HCT116 (cell line): ENCODE results near the gene KRT37. TPM values are rescaled to one million over a fixed set of nuclear protein-coding genes. Genes with fewer than 3 reads are reported as not detected.

Source experiments
- ATAC-seq: fragments of 200-7000 bp; cut with Tn5 transposase; 2 replicates; pipeline ENCODE4 v1.9.1; 2020; ENCODE audit warnings: mild to moderate bottlenecking, moderate library complexity
- BruUV-seq: library from RNA; stranded (reverse); fragments of 400-500 nt; replicated peaks from 2 replicates; lab custom pipeline; 2021; lab: Mats Ljungman, UMichigan
- CTCF ChIA-PET: fragments of 300-600 bp; sonication (Branson Sonifier 250); formaldehyde crosslinking; loops from one replicate; lab custom pipeline; 2021; ENCODE audit warnings: antibody characterized with exemption; lab: Charles Lee
- POLR2A ChIA-PET: fragments of 300-600, 350-600 bp; sonication (Branson Sonifier 250); formaldehyde crosslinking; loops from one replicate; lab custom pipeline; 2021; ENCODE audit warnings: antibody characterized with exemption; lab: Charles Lee
- RAD21 ChIA-PET, 2 experiments: fragments of 300-600 bp; sonication (Branson Sonifier 250); formaldehyde crosslinking; loops; one replicate each; lab custom pipeline; 2023; ENCODE audit warnings: low total read pairs in 2 of 2; ENCODE audit not compliant: uncharacterized antibody in 2 of 2, unreplicated experiment in 2 of 2, low non-redundant PET in 1 of 2; lab: Charles Lee
- DNase-seq: peaks from one replicate; pipeline ENCODE4 v3.0.0-alpha.2; 2010; ENCODE audit warnings: low read depth, low spot score
- H2AFZ ChIP-seq: fragments of 200-600 bp; shearing (Covaris generic), sonication (generic); 2 replicates; pipeline ENCODE4 v1.6.1; 2017; ENCODE audit warnings: low read depth, mixed run types, mixed read lengths, antibody characterized with exemption, low read length; ENCODE audit not compliant: poor library complexity, severe bottlenecking
- H3K27ac ChIP-seq: 2 replicates; pipeline ENCODE4 v1.5.1; 2012; ENCODE audit warnings: low read depth, low read length
- H3K27me3 ChIP-seq: fragments of 200-600 bp; sonication (generic); 2 replicates; pipeline ENCODE4 v1.6.1; 2016; ENCODE audit warnings: mixed run types, low read length, mixed read lengths; ENCODE audit not compliant: insufficient read depth
- H3K36me3 ChIP-seq, 2 experiments: fragments of 200-500 bp in 1 of 2; fragments of 200-600 bp in 1 of 2; sonication (Bioruptor generic) in 1 of 2; sonication (generic) in 1 of 2; 2 replicates each; pipeline versions ENCODE4 v1.5.1 to v1.6.1; 2014 to 2016; ENCODE audit warnings: low read length in 2 of 2, inconsistent platforms in 1 of 2, mixed read lengths in 1 of 2, mixed run types in 1 of 2; ENCODE audit not compliant: insufficient read depth in 2 of 2, control insufficient read depth in 1 of 2
- H3K4me1 ChIP-seq, 2 experiments: fragments of 200-600 bp in 1 of 2; sonication (generic) in 1 of 2; 2 replicates each; pipeline versions ENCODE4 v1.5.1 to v1.6.1; 2012 to 2017; ENCODE audit warnings: low read length in 2 of 2, inconsistent platforms in 1 of 2, mild to moderate bottlenecking in 1 of 2, mixed read lengths in 1 of 2, mixed run types in 1 of 2, moderate library complexity in 1 of 2; ENCODE audit not compliant: insufficient read depth in 2 of 2, control insufficient read depth in 1 of 2
- H3K4me2 ChIP-seq: fragments of 200-600 bp; sonication (generic); 2 replicates; pipeline ENCODE4 v1.6.1; 2017; ENCODE audit warnings: mixed run types, low read length, mixed read lengths
- H3K4me3 ChIP-seq, 2 experiments: fragments of 200-600 bp in 1 of 2; sonication (generic) in 1 of 2; replicated peaks in 1 of 2; 2 replicates each; pipeline ENCODE4 v1.5.1; 2011 to 2016; ENCODE audit warnings: low read length in 2 of 2, control low read depth in 1 of 2, low read depth in 1 of 2, mild to moderate bottlenecking in 1 of 2, mixed read lengths in 1 of 2, mixed run types in 1 of 2
- H3K79me2 ChIP-seq: fragments of 200-600 bp; sonication (generic); 2 replicates; pipeline ENCODE4 v1.6.1; 2017; ENCODE audit warnings: mild to moderate bottlenecking, mixed run types, low read length, moderate library complexity, mixed read lengths; ENCODE audit not compliant: insufficient read depth
- H3K9ac ChIP-seq: fragments of 200-600 bp; sonication (generic); 2 replicates; pipeline ENCODE4 v1.6.1; 2016; ENCODE audit warnings: low read length, mixed read lengths
- H3K9me2 ChIP-seq: fragments of 200-600 bp; sonication (generic), shearing (Covaris generic); 2 replicates; pipeline ENCODE4 v1.6.1; 2017; ENCODE audit warnings: mixed run types, mild to moderate bottlenecking, moderate library complexity; ENCODE audit not compliant: insufficient read depth
- H3K9me3 ChIP-seq, 2 experiments: fragments of 200-500 bp in 1 of 2; fragments of 200-600 bp in 1 of 2; sonication (Bioruptor generic) in 1 of 2; sonication (generic) in 1 of 2; 2 replicates each; pipeline ENCODE4 v1.6.1; 2014 to 2017; ENCODE audit warnings: low read length in 2 of 2, mixed read lengths in 2 of 2, inconsistent platforms in 1 of 2, low read depth in 1 of 2, mild to moderate bottlenecking in 1 of 2, mixed run types in 1 of 2, moderate library complexity in 1 of 2; ENCODE audit not compliant: control insufficient read depth in 1 of 2, insufficient read depth in 1 of 2
- H4K20me1 ChIP-seq: fragments of 200-600 bp; sonication (generic), shearing (Covaris generic); 2 replicates; pipeline ENCODE4 v1.6.1; 2017; ENCODE audit warnings: mixed run types, mild to moderate bottlenecking, moderate library complexity; ENCODE audit not compliant: insufficient read depth
- ATF3 ChIP-seq: IDR thresholded peaks from 2 replicates; pipeline ENCODE4 v1.6.1; 2012
- CEBPB ChIP-seq: IDR thresholded peaks from 2 replicates; pipeline ENCODE4 v1.6.1; 2012; ENCODE audit warnings: low read depth
- ELF1 ChIP-seq: IDR thresholded peaks from 2 replicates; pipeline ENCODE4 v1.6.1; 2012; ENCODE audit warnings: low read depth, borderline replicate concordance
- EZH2 ChIP-seq: fragments of 200-600 bp; sonication (generic); IDR thresholded peaks from 2 replicates; pipeline ENCODE4 v1.6.1; 2017; ENCODE audit warnings: antibody characterized with exemption, mixed run types
- EZH2phosphoT487 ChIP-seq: fragments of 200-600 bp; IDR thresholded peaks from 2 replicates; pipeline ENCODE4 v1.6.1; 2018; ENCODE audit warnings: antibody characterized with exemption, borderline replicate concordance
- FOSL1 ChIP-seq: IDR thresholded peaks from 2 replicates; pipeline ENCODE4 v1.6.1; 2012; ENCODE audit warnings: low read depth
- POLR2A ChIP-seq: IDR thresholded peaks from 2 replicates; pipeline ENCODE4 v1.7.0; 2011; ENCODE audit warnings: borderline replicate concordance; ENCODE audit not compliant: insufficient read depth, insufficient read length; ENCODE audit errors: extremely low read depth
- POLR2AphosphoS5 ChIP-seq: IDR thresholded peaks from 2 replicates; pipeline ENCODE4 v1.6.1; 2011; ENCODE audit warnings: mild to moderate bottlenecking, low read depth, low read length, moderate library complexity
- RAD21 ChIP-seq: IDR thresholded peaks from 2 replicates; pipeline ENCODE4 v1.6.1; 2012; ENCODE audit warnings: low read depth, mild to moderate bottlenecking
- SP1 ChIP-seq: IDR thresholded peaks from 2 replicates; pipeline ENCODE4 v1.6.1; 2012; ENCODE audit warnings: low read depth
- SRF ChIP-seq: IDR thresholded peaks from 2 replicates; pipeline ENCODE4 v1.6.1; 2012; ENCODE audit warnings: low read depth
- YY1 ChIP-seq: IDR thresholded peaks from 2 replicates; pipeline ENCODE4 v1.6.1; 2011; ENCODE audit warnings: low read length, low read depth, moderate library complexity, mild to moderate bottlenecking; ENCODE audit not compliant: insufficient replicate concordance; ENCODE audit errors: extremely low read depth
- ZFX ChIP-seq: fragments of 450-650 bp; IDR thresholded peaks from 2 replicates; pipeline ENCODE4 v1.6.1; 2017
- ZNF274 ChIP-seq: fragments of 200-500 bp; sonication (Bioruptor generic); IDR thresholded peaks from 2 replicates; pipeline ENCODE4 v1.6.1; 2014; ENCODE audit warnings: mild to moderate bottlenecking, low read depth, low read length, inconsistent platforms
- intact Hi-C: fragments of 100-400 bp; cut with micrococcal nuclease; formaldehyde crosslinking; loops from 2 replicates; pipeline ENCODE4 v1.10.0; 2022
- total RNA-seq: library from RNA; stranded (reverse); gene quantifications from one replicate; pipeline ENCODE4 v1.2.1, GENCODE V29; 2021; ENCODE audit not compliant: unreplicated experiment
- TF ChIP-seq, protein P1 (sequence below): IDR thresholded peaks from 2 replicates; pipeline ENCODE4 v1.6.1; 2012; ENCODE audit warnings: low read depth
- TF ChIP-seq, protein P2 (sequence below): IDR thresholded peaks from 2 replicates; pipeline ENCODE4 v1.6.1; 2012

The KRT37 gene
- total RNA-seq, 1 experiment from 2014 or later: not detected

GRCh38 chr17:41437254-41437653, 12.9 kb upstream of the KRT37 start:
- Histone ChIP-seq H3K4me1 (no peaks in the 10 kb centered on the region), H3K27me3 (no peaks in the 10 kb centered on the region), H3K9ac (no peak overlapping the region), H3K9me2 (no peaks in the 10 kb centered on the region), H4K20me1 (no peaks in the 10 kb centered on the region), H3K27ac (no peak overlapping the region), H3K36me3 (no peaks in the 10 kb centered on the region), H2AFZ (no peak overlapping the region), H3K79me2 (no peaks in the 10 kb centered on the region), H3K4me3 (no peak overlapping the region), H3K9me3 (no peaks in the 10 kb centered on the region), H3K4me2 (no peak overlapping the region)
- no TSS peak for BruUV-seq
- POLR2A ChIA-PET: no interaction called here
- CTCF ChIA-PET: no interaction called here
- DNase-seq: no peak
- RAD21 ChIA-PET: no interaction called here
- ATAC-seq: no peak
- intact Hi-C loops: no loop called here
- no peak for TF ChIP-seq EZH2
- TF ChIP-seq SRF: no peak
- no peak for TF ChIP-seq RAD21
- TF ChIP-seq FOSL1: no peak
- TF ChIP-seq CEBPB: no peak
- TF ChIP-seq ELF1: no peak

DNA sequence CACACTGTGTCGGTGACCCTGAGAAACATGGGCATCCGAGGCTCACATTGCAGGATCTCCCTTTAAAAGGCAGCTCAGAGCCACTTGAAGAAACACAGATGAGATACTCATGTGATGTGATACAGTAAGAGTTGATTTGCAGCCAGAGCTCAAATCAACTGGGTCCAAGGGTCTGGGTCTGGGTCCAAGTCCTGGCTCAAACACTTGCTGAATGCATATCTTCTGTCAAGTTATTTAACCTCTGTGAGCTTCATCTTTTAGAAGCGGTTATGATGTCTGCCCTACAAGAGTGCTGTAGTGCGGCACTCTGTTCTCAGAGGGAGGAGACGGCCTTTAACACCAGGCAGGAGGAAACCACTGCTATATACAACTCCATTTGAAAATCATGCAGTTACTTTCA, 10.0 kb upstream of the KRT37 start:
- Histone ChIP-seq H4K20me1 (no peaks in the 10 kb centered on the region), H3K9me2 (no peaks in the 10 kb centered on the region), H3K36me3 (no peaks in the 10 kb centered on the region), H3K4me2 (no peak overlapping the region), H3K4me1 (no peaks in the 10 kb centered on the region; a peak in 1 of 4 replicates), H3K4me3 (no peak overlapping the region), H3K9ac (no peak overlapping the region), H2AFZ (no peak overlapping the region), H3K27ac (no peak overlapping the region), H3K79me2 (no peaks in the 10 kb centered on the region), H3K9me3 (no peaks in the 10 kb centered on the region), H3K27me3 (no peaks in the 10 kb centered on the region)
- TF ChIP-seq YY1 (no peak), ATF3 (no peak), CEBPB (no peak), SRF (no peak), POLR2A (no peak), FOSL1 (no peak), ZNF274 (no peak), ZFX (no peak), SP1 (no peak), POLR2AphosphoS5 (no peak), EZH2phosphoT487 (no peak)
- TF ChIP-seq, protein P1, sequence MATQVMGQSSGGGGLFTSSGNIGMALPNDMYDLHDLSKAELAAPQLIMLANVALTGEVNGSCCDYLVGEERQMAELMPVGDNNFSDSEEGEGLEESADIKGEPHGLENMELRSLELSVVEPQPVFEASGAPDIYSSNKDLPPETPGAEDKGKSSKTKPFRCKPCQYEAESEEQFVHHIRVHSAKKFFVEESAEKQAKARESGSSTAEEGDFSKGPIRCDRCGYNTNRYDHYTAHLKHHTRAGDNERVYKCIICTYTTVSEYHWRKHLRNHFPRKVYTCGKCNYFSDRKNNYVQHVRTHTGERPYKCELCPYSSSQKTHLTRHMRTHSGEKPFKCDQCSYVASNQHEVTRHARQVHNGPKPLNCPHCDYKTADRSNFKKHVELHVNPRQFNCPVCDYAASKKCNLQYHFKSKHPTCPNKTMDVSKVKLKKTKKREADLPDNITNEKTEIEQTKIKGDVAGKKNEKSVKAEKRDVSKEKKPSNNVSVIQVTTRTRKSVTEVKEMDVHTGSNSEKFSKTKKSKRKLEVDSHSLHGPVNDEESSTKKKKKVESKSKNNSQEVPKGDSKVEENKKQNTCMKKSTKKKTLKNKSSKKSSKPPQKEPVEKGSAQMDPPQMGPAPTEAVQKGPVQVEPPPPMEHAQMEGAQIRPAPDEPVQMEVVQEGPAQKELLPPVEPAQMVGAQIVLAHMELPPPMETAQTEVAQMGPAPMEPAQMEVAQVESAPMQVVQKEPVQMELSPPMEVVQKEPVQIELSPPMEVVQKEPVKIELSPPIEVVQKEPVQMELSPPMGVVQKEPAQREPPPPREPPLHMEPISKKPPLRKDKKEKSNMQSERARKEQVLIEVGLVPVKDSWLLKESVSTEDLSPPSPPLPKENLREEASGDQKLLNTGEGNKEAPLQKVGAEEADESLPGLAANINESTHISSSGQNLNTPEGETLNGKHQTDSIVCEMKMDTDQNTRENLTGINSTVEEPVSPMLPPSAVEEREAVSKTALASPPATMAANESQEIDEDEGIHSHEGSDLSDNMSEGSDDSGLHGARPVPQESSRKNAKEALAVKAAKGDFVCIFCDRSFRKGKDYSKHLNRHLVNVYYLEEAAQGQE: no peak
- TF ChIP-seq, protein P2, sequence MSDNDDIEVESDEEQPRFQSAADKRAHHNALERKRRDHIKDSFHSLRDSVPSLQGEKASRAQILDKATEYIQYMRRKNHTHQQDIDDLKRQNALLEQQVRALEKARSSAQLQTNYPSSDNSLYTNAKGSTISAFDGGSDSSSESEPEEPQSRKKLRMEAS: no peak
- BruUV-seq: no TSS peak
- CTCF ChIA-PET: interaction anchor here (1.2 kb wide), 1 partner anchor 16 kb away, joined by 4 read pairs; no protein-coding TSS in a partner anchor
- DNase-seq (no peak), ATAC-seq (no peak)
- intact Hi-C loops: no loop called here
- RAD21 ChIA-PET: no interaction called here
- POLR2A ChIA-PET: no interaction called here
